OCI-LY3 (cell line): ENCODE measurements around the gene ADAMTS1.

Source experiments
- CTCF ChIP-seq: fragments of 200-600, 300-600 bp; sonication (generic); IDR thresholded peaks from 2 replicates; pipeline ENCODE4 v1.5.1; 2014; ENCODE audit warnings: antibody characterized with exemption, low read length, low read depth
- EZH2phosphoT487 ChIP-seq: fragments of 200-600 bp; shearing (Covaris generic); IDR thresholded peaks from 2 replicates; pipeline ENCODE4 v1.6.1; 2018; ENCODE audit warnings: antibody characterized with exemption, mixed run types, low read depth

- TF ChIP-seq CTCF (no peak), EZH2phosphoT487 (no peak)
These were observed 46.9 kb upstream of the ADAMTS1 start for GRCh38 chr21:26892151-26892550.
